Midbrain (tissue), 1 donor: Measurements from ENCODE around the gene PIGU.

ENCODE experiments used
- DNase-seq: peaks from one replicate; lab custom pipeline; 2025; lab: John Stamatoyannopoulos, UW

The PIGU gene

DNA sequence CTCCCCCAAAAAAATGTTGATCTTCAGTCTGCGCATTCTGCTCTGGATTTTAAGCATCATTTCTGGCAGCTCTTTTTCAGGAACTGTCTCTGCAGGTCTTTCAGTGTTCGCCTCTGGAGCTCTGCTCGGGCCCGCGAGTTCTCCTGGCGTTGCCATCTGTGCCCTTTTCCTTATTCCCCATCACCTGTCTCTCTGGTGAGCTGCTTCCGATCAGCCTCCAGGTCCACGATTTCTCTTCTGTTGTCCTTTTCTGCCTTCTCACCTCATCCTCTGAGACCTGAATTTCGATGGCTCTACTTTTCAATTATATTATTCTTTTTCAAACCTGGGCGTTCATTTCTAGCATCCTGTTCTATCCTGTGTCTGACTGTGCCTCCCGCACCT lies 119.0 kb downstream of the PIGU start:
- DNase-seq: no peak

DNA sequence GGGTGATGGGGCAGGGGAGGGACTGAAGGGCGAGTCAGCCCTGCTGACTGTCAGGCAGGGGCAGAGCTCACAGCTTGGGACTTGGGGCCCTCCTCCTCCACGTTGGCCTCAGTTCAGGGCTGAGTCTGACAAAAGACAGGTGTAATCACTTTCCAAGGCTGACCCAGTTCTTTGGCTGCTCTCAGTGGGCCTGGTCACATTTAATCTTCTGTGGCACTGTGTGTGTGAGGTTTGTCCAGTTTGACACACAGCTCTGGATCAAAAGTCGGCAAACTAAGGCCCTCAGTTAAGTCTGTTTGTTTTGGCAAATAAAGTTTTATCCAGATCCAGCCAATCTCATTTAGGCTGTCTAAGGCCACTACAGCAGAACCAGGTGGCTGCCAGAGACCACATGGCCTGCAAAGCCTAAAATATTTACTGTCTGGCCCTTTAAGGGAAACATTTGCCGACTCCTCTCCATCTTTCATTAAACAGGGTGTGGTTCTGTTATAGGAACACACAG lies 123.5 kb downstream of the PIGU start:
- no peak for DNase-seq

- no peak for DNase-seq
These were observed 124.3 kb downstream of the PIGU start for GRCh38 chr20:34552569-34552968.

- DNase-seq: no peak
These were observed 127.0 kb downstream of the PIGU start for GRCh38 chr20:34549929-34550305.

DNA sequence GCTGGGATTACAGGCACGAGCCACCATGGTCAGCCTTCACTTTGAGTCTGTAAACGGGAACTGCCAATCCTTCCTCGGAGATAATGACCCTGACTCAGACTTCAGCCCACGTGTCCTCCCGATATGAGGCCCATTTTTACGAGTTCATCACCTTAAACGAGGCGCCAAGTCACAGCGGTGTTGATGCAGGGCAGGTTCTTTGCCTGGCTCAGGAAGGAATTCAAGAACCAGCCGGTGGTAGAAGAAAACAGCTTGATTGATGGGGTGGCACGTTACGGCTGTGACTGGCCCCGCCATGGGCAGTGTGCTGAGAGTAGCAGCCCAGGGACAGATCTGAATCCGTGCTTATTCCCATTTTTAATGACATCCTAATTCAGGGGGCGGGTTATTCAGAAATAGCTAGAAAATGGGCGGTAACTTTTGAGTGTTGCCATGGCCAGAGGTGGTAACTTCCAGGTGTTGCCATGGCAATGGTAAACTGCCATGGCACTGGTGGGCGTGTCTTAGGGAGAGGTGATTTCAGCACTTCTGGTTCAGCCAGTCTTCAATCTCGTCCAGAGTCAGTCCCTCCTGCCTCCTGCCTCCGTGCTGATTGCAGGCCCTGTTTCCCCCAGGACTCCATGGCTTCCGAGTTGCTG lies 127.5 kb downstream of the PIGU start:
- no peak for DNase-seq

GRCh38 chr20:34547844-34548613 lies 128.9 kb downstream of the PIGU start:
- no peak for DNase-seq

DNA sequence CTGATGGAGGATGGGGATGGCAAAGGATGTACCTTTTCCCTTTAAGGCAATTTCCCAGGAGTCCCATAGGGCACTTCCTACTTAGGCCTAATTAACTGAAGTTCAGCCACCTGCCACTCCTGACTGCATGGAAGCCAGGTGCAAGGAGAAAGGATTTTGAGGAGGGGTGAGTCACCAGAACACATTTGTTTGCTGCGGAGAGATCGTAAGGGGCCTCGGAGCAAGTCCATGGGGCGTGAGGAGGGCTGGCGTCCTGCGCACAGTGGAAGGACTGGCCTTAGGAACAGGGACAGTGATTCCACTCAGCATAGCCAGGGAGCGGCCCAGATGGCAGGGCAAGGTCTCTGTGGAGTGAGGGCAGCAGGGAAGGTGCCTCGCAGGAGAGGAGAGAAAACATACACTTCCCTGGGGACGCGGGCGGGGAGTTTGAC lies 130.1 kb downstream of the PIGU start:
- DNase-seq: no peak

DNA sequence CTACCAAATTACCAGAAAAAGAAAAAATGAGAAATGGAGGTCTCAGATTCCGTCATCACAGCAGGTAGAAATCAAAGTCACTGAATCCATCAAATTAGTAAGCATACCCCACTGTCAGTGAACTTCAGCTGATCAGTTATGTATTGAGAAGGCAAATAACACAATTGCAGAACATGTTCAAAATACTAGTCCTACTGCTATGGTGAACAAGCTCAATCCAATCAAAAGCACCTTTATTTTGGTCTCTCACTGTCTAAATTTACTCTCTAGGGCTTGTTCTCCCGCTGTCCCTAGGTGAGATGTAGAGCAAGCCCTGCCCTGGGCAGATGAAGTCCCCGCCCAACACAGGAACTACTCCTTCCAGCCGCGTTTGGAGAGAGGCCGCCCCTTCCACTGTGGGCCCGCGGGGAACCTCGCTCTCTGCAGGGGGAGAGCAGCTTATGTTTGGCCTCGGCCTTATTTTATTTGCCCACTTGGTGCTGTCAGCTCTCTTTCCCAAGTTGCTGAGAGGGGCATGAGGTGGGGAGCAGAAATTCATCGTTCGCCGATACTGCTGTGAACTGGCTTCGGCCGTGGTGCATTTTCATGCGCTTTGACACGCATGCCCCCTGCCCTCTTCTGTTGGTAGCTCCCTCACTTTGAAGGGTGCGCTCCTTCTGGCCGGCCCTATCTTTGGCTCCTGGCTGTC lies 132.6 kb downstream of the PIGU start:
- no peak for DNase-seq

DNA sequence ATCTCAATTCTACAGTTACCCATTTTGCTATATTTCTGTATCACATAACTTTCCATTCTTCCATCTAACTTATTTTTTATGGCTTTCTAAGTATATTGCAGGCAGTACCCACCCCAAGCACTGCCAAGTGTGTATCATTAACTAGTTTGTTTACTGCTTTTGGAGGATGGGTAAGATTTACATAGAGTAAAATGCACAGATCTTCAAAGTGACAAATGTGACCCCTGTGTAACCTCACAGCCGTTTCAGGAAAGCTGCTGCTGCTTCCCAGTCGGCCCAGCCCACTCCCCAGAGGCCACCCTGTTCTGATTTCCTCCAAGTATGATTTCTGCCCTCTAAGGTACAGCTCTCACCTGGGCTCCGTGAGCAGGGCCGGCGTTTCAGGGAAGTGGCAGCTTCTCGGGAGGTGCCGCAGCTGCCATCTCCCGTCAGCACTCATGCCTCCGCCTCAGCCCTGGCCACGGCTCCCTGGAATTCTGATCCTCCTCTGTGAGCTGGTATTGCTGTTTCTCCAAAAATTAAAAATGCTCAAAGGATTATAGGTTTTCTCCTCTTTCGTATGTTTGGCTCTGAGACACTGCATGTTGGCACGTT lies 133.3 kb downstream of the PIGU start:
- DNase-seq: no peak

DNA sequence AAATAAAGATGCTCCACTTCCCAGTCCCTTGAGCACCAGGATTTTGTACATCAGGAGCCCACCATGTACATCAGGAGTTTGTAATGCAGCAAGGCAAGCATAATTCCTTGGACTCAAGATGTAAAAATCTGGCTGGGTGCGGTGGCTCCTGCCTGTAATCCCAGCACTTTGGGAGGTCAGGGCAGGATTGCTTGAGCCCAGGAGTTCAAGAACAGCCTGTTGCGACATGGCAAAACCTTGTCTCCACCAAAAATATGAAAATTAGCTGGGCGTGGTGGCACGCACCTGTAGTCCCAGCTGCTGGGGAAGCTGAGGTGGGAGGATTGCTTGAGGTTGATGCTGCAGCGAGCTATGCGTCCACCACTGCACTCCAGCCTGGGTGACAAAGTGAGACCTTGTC lies 134.5 kb downstream of the PIGU start:
- DNase-seq: no peak

DNA sequence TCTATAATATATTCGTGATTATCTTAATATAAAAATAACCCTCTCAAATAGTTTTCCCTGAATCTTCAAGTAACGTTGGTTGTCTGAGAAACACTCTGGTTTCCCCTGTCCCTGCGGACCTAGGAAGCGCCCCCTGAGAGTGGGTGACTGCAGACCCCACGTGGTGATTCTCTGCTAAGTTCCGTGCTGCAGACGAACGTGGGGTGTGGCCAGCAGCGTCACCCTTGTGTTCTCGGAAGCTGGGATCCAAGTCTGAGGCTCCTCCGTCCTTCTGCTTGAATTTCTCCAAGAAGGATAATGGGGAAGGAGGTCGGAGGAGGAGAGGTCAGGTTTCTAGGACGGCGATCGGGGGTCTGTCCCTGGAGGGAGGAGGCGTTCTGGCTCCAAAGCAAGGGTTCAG lies 135.0 kb downstream of the PIGU start:
- DNase-seq: no peak

DNA sequence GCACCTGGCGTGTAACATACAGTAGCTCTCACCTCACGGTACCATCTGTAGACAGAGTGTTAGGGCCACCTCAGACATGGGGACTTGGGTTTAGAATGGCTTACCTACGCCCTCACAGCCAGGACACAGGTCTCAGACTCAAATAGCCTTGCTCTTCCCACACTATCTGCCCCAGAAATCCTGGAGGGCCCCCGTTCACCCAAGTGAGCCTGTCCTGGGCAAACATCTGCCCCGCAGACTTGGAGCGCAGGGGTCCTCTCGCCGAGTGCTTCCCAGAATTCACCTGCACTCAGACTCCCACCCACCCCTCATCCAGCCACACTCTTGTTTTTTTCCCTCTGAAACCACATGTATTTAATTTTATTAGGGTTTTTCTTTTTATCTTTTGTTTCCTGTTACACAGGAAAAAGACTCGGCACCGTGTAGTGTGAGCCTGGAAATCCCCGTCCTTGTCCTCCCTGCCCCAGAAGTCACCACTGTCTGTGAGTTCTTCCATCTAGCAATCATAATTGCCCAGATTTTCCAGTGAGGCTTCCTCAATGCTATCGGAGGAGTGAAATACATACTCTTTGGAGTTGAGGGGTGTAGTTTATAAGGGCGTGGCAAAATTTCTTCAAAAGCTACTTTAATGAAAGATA lies 135.5 kb downstream of the PIGU start:
- DNase-seq: no peak

DNA sequence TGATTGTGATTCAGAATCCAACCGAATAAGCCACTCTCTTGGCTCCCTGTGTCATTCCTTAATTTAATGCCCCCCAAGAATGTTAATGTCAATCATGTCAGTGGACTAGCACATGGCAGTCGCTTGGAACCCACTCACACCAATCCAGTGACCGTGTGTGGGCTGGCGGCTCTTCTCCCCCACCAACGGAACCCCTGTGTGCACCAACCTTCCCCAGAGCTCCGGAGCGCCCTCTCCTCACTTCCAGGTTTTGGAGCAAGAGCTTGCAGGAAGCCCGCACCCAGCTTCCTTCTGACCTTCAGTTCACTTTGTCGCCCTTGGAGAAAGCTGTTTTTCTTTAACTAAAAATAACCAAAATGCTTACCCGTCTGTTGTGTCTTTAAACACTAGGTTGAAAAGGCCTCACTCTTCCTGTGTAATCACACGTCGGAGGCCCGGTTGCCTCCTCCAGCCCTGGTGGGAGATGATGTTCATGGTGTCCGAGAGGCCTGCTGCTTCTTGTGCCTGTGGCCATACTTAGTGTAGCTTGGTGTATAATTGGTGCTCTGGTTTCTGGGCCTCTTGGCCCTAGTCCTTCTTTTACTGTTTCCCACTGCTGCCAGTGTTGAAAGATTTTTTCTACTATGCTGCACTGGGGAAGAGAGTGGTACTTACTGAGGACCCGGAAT lies 136.2 kb downstream of the PIGU start:
- no peak for DNase-seq

DNA sequence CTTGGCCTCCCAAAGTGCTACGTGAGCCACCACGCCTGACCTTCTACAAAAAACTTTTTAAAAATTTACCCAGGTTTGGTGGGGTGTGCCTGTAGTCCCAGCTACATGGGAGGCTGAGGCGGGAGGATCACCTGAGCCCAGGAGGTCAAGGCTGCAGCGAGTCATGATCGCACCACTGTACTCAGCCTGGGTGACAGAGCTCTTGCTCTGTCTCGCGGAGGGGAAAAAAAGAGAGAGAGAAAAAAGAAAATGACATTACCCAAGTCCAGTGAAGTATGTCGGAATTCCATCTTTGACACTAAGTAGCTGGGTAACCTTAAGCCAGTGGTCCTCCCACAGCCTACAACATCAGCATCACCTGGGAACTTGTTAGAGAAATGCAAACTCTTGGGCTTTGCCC lies 137.1 kb downstream of the PIGU start:
- no peak for DNase-seq

- peak; percentile 59 for DNase-seq
These were observed 138.2 kb downstream of the PIGU start for GRCh38 chr20:34538671-34539123.

- no peak for DNase-seq
These were observed 139.2 kb downstream of the PIGU start for GRCh38 chr20:34537651-34538050.

DNA sequence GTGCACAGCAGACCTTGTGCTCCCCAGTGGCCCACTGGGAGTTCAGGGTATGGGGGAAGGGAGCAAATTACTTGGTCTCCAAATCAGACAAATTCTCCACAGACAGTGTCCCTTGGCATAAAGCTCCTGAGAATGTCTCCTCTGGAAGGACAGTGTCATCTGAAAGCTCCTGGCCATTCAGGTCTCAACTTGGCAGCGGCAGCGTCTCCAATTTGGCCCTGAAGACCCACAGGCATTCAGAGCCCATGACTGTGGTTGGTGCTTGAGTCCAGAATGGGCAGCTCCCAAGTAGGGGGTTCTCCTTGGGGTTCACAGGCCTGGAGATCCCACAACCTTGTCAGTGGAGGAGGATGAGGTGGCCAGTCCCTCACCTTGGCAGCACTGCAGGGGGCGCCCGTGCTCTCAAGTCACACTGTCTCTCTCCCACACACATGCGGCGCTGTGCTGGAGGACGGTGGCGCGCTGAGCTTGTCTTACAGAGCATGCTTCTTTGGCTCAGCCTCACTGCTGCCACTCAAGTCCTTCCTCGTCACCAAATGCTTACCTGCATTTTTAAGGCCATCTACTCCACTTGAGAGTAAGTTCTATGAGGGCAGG lies 140.0 kb downstream of the PIGU start:
- no peak for DNase-seq

GRCh38 chr20:34535857-34536256 lies 141.0 kb downstream of the PIGU start:
- DNase-seq: no peak

- DNase-seq: no peak
These were observed 141.5 kb downstream of the PIGU start for GRCh38 chr20:34535301-34535840.

GRCh38 chr20:34534391-34535165 lies 142.3 kb downstream of the PIGU start:
- DNase-seq: no peak
